HG03095 (cell line): Measurements from ENCODE around the gene PLEKHM2.

ENCODE experiments used
- ATAC-seq: cut with Tn5 transposase; IDR thresholded peaks from one replicate; pipeline ENCODE4 v1.9.1; 2021; ENCODE audit warnings: moderate library complexity; ENCODE audit not compliant: unreplicated experiment

Gene PLEKHM2

DNA sequence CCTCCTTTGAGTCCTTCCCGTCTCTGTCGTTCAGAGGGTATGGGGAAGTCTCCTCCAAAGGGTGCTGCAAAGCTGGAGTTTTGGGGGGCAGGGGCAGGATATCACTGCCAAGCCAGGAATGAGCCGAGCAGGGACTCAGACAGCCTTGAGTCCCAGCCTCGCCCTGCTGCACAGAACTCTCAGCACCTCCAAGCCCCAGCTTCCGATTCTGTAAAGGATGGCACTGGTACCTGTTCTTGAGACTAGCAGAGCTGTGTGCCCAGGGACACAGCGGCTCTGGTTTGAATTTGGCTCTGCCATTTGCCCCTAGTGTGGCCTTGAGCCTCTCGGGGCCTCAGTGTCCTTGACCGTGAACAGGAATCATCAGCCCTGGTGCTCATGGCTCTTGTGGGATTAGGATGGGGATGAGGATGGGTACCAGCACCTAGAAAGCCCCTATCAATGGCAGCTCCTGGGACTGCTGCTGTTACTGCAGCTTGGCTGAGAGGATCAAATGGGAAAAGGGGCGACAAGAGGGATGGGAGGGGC lies 73.0 kb downstream of the PLEKHM2 start:
- ATAC-seq: no peak

DNA sequence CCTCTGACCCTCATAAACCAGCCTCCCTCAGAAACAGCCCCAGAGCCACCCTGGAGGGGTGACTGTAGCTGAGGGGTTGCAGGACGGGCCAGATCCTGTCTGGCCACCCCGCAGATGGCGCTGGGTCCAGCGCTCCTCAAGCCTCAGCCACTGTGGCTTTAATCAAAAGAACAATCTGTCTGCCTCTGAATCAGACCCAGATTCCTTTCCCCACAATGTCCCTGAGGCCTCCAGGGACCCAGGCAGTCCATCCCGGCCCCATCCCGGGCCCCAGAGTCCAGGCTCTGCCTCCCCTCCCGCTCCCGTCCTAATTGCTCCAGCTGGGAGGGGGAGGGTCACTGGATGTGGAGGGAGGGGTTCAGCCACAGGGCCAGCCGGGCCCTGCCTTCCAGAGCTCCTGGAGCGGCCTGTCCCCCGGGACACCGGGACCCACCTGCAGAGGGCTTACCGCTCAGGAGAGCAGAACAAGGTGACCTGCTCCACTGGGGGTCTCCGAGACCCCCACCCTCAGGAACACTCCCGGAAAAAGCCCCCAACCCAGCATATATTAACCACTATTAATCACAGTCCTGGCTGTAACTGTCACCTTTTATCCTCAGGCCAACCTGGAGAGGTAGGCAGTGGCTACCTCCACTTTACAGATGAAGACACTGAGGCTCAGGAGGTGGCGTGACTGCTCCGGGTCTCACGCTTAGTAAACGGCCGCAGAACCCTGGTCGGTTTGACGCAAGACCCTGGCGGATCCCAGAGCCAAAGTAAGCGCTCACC lies 73.6 kb downstream of the PLEKHM2 start:
- ATAC-seq: no peak

DNA sequence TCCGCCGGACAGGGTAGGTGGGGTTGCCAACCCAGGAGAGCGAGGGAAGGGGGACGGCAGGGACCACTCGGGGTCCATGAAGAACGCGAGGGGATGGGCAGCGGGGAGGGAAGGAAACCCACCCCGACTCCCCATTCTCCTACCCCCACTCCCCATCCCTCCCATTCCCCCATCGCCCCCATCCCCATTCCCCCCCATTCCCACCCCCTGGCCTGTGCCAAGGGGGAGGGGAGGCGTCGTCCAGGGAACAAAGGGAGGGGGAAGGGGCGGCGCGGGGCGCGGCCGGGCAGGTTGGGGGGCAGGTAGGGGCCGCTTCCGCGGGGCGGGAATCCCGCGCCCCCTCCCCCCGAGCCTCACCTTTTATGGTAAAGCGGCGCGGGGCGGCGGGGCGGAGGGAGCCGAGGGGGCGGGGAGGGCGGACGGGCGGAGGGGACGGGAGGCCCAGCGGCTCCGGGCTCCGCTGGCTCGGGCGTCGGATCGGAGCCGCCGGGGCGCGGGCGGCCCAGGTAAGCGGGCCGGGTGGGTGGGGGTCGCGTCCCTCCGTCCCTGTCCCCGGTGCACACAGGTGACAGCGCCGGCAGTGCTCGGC lies 74.3 kb downstream of the PLEKHM2 start, which contains the start of gene FBLIM1:
FBLIM1 (plus strand) TSS at position 453 of the 589 bp plus-strand sequence. CDS start 6,189 bp downstream, outside the sequence.
- no peak for ATAC-seq

DNA sequence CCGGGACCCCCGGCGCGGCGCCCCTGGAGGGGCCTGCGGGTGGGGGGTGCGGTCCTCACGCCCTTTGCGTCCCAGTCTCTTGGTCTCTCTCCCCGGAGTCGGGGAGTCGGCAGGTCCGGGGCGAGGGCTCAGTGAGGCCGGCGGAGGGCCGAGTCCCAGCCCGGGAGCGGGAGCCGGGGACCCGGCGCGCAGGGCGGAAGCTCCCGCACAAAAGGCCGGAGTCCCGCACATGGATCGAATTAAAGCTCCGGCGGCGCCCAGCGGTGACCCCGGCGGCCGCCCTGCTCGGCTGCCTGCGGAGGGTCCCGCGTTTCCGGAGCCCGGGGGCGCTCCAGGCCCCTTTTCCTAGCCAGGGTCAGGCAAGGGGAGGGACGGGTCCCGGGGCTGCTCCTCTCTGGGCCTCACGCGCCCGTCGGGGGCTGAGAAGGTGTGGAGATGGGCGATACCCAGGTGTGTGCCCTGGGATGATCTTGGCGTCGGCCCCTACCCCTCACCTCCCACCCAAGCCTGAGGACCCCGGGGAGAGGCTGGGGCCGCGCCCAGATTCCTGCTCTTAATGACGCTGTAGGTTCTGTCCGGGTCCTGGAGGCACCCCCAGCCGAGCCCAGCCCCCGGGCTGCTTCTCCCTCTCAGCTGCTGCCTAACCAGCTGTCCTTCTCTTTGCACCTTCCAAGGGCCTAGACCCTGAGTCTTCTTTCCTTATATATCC lies 75.0 kb downstream of the PLEKHM2 start:
- no peak for ATAC-seq

DNA sequence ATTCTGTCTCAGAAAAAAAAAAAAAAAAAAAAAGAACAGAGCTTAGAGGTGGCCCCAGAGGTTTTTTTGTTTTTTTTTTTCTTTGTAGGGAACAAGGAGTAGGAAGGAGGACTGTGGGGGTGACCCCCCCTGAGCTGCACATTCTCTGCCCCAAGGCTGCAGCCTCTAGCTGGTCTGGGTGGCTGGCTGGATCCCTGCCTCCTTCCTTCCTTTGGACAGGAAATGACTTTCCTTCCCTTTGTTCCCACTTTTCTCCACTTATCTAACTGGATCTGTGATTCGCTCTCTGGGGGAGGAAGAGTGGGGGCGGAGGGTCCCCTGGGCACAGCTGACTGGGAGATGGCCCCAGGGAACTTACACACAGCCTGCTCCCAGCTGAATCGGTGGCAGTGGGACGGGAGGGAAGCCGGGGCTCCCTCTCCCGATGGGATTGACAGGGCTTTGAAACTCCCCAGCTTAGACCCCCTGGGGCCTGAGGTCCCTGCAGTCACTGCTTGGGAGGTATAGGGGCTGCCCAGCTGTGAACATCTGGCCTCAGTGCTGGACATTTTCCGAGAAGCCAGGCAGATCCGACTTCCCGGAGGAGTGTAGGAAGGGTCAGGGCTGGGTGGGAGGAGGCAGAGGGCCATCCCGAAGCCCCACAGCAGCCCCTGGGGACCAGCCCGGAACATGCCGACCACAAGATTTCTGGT lies 76.5 kb downstream of the PLEKHM2 start:
- ATAC-seq: no peak

DNA sequence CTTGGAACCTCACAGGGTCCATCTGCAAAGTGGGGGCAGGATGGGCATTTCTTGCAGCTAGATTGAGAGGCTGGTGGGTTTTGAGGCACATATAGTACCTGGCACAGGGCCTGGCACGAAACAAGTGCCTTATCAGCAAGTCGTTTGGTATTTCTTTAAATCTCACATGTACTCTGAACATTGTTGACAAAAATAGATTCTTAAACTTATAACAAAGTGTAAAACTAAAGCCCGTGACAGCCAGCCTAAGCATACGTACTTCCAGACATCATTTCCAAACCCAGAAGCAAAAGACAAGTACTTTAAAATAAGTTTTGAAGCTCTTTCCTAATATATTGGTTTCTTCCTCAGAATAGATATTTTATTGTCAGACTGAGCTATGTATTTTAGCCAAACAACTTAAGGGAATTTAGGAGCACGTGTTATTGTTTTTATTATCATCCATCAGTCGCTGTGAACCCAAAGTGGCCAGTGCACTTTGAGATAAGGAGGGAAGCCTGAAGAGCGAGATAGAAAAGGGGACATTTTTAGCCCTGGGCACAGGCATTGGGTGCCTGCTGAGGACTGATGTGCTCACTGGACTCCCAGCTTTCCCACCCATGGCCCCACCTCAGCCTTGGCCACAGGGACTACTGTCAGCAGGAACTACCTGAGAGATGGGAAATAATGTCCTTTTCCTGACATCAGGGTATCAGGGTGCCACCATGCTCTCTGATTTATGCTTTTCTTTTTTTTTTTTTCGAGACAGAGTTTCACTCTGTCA lies 77.4 kb downstream of the PLEKHM2 start:
- no peak for ATAC-seq

DNA sequence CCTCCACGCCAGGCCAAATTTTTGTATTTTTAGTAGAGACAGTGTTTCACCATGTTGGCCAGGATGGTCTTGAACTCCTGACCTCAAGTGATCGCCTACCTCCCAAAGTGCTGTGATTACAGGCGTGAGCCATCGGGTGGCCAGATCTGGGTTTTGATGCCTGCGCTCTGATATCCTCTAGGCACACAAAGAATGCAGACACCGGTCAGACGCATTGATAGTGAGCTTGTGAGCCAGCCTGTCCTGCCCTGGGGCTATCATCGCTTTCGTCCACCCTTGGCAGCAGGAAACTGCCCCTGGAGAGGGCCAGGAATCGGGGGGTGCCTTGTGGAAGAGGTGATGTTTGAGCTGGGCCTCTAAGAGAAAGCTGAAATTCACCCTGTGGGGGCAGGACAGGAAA lies 78.4 kb downstream of the PLEKHM2 start:
- ATAC-seq: no peak

DNA sequence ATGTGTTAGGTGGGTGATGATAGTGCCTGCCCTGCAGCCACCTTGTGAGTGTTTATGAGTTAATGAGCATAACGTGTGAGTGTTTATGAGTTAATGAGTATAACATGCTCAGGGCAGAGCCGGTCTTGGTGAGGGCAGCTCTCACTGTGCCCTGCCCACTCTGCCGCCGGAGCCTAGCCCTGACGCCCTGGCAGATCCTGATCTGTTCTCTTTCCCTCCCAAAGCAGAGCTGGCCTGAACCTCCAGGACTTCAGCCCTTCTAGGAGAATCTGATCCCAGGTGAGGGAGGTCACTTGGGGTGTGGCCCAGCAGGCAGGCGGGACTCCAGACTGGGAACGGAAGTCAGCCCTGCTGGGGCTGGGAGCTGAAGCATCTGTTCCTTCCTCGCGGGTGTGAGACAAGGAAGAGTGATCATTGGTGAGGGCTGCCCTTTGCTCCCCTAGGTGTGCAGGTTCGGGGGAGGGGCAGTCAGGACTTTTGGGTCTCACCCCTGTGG lies 80.2 kb downstream of the PLEKHM2 start:
- ATAC-seq: no peak

DNA sequence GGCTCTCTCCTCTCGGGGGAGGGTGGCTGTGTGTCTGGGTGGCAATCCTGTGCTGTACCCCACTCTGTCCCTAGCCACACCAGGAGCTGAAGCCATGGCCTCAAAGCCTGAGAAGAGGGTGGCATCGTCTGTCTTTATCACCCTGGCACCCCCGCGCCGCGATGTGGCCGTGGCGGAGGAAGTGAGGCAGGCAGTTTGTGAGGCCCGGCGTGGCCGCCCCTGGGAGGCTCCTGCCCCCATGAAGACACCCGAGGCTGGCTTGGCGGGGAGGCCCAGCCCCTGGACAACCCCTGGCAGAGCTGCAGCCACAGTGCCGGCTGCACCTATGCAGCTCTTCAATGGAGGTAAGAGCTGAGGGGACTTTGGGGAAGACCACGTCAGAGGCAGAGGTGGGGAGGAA lies 80.8 kb downstream of the PLEKHM2 start:
- ATAC-seq: no peak

DNA sequence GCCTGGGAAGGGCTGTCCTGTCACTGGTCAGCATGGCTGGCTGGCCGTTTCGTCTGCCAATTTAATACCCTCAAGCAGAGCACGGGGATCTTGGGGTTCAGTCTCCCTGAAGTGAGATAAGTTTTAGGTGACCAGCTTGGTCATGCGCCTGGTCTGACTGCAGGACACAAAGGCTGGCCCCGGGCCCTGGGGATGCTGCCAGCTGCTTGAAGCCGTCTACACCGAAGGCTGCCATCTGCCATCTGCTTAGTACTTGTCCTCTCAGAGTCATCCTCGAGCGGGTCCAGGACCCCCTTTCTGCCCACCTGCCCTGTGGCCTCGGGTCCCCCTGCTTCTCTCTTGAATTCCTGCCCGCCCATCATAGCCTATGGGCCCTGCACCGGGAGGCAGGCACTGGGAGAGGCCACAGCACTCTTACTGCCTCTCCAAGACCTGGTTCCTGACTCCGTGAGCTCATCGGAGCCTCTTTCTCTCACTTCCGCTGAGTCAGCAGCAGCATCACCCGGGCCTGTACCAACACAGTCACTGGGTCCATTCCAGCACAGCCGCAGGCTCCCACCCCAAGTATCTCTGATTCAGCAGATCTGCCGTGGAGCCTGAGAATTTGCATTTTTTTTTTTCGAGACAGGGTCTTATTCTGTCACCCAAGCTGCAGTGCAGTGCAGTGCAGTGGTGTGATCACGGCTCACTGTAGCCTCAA lies 81.5 kb downstream of the PLEKHM2 start:
- ATAC-seq: no peak

DNA sequence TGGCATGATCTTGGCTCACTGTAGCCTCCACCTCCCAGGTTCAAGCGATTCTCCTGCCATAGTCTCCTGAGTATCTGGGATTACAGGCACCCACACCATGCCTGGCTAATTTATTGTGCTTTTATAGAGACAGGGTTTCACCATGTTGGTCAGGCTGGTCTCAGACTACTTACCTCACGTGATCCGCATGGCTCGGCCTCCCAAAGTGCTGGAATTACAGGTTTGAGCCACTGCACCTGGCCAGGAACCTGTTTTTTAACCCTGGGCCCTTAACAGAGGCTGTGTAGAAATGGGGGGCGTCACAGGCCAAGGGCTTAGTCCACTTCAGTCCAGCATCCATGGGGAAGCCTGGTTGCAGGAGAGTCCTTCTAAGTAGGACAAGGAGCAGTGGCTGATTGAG lies 83.8 kb downstream of the PLEKHM2 start:
- no peak for ATAC-seq

DNA sequence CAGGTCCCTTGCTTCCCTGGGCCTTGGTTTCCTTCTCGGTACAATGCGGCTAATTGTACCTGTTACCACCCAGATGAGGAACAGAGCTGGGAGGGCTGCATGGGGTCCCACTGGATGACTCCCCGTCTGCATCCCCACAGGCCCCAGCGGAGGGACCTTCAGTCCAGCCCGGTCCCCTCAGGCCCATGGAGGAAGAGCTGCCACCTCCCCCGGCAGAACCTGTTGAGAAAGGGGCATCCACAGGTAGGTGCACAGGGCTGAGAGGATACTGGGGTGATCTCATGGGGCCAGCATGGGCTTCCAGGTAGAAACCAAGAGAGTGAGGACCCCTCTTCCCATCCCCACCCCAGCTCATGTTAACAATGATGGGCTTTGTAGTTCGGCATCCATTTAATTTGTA lies 84.3 kb downstream of the PLEKHM2 start:
- ATAC-seq: no peak

DNA sequence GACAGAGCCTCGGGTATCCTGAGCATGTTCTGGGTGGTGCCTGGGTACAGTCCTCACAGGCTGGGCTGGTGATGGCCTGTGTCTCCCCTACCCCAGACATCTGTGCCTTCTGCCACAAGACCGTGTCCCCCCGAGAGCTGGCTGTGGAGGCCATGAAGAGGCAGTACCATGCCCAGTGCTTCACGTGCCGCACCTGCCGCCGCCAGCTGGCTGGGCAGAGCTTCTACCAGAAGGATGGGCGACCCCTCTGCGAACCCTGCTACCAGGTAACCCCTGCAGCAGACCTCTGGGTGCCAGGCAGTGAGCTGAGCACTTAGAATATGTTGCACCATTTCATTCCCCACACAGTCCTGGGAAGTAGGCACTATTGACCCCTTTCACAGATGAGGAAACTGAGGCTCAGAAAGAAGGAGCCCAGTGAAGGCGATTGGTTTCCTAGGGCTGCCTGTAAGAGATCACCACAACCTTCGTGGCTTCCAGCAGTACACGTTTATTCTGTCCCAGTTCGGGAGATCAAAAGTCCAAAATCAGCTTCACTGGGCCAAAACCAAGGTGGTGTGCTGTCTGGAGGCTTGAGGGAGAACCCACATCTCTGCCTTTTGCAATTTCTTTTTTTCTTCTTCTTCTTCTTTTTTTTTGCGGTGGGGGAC lies 86.3 kb downstream of the PLEKHM2 start:
- no peak for ATAC-seq

DNA sequence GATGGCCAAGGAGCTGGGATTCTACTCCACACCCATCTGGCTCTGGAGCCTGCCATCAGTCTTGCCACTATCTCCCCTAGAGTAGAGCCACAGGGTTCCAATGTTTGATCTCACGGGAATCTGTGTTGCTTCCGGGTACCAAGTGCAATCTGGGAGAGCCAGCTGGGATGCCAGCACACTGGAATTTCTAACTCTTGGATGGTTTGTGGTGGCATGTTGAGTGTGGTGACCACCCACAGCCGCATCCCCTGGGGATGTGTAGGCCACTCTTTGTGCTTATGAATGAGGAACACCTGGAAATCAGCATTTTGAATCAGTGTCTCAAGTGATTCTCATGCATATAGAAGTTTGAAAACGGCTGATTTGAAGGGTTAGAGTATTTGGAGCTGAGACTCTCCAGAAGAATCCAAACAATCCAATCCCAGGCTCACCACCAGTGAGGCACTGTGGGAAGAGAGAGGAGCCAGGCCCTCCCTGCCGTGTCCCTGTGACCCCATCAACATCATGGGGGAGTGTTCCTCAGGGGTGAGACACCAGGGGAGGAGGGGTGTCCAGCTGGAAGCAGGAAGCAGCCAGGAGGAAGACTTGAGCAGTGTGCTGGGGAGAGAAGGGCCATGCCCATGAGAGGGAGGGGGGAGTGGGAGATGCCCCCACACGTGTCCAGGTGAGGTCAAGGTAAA lies 87.9 kb downstream of the PLEKHM2 start:
- no peak for ATAC-seq

DNA sequence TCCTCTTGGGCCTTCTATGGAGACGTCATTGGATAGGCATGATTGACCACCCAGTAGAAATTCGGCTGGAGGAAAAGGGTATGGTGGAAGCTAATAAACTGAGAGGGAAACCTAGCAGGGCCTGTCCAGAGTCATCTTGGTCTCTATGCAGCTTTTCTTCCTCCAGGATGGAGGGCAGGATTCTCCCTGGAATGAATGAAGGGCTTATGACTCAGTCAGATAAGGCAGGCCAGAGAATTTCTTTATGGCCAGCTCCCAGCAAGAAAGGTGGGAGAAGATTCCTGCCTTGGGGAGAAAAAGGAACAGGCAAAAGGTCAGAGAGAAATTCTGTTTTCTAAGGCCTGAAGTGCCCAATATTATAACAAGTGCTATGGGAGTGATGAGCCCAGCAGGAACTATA lies 91.6 kb downstream of the PLEKHM2 start:
- no peak for ATAC-seq

DNA sequence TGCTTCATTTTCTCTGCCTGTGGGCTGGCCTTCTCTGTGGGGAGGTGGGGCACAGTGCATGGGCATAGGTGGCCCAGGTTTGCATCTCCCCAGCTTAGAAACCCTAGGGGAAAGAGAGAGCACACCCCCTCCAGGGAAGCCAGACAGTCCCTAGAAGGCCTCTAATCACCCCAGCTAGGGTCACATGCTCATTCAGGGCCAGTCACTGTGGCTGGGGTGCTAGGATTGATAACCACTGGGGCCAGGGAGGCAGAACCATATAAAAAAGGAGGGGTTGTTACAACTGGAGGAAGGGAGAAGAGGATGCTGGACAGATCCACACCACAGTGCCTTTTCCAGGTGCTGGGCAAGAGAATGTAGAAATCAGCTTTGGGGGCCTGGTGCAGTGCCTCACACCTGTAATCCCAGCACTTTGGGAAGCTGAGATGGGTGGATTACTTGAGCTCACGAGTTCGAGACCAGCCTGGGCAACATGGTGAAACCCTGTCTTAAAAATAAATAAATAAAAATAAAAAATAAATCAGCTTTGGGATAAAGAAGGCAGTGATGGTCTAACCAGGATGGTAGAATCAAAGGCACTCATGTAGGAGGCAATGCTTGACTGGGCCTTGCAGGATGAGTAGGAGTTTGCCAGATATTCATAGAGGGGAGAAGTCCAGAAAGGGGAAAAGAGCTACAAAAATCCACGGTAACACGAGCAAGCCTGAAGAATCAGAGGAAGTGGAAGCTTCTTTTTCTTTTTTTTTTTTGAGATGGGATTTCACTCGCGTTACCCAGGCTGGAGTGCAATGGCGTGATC lies 94.0 kb downstream of the PLEKHM2 start:
- no peak for ATAC-seq
